GM21529 (cell line): ENCODE results near the gene HNRNPUL1.
A peak's percentile ranks its signal among the peaks of the same experiment; 100 is the strongest.

Source experiments
- ATAC-seq: cut with Tn5 transposase; IDR thresholded peaks from one replicate; pipeline ENCODE4 v1.9.1; 2021; ENCODE audit not compliant: unreplicated experiment

The HNRNPUL1 gene

GRCh38 chr19:41351339-41352245 lies 87.4 kb downstream of the HNRNPUL1 start:
- peak; percentile 37 for ATAC-seq

GRCh38 chr19:41352279-41352608 lies 88.1 kb downstream of the HNRNPUL1 start:
- ATAC-seq: no peak

- no peak for ATAC-seq
Measured at GRCh38 chr19:41352609-41353465, 88.7 kb downstream of the HNRNPUL1 start.

GRCh38 chr19:41353466-41354342 lies 89.5 kb downstream of the HNRNPUL1 start, which contains the start of gene TGFB1:
Gene TGFB1 (minus strand): TSS chr19:41353922. CDS start chr19:41353044, 878 bp downstream.
- peak; percentile 43 for ATAC-seq

- ATAC-seq: no peak
Measured at GRCh38 chr19:41354343-41354953, 90.3 kb downstream of the HNRNPUL1 start.

GRCh38 chr19:41355035-41355434 lies 90.9 kb downstream of the HNRNPUL1 start:
- ATAC-seq: no peak

- no peak for ATAC-seq
Measured at GRCh38 chr19:41355802-41356201, 91.6 kb downstream of the HNRNPUL1 start.

- ATAC-seq: no peak
Measured at GRCh38 chr19:41356984-41357739, 93.0 kb downstream of the HNRNPUL1 start.
